Measurements from ENCODE around the gene ATP6V1A.

- no peak for TF ChIP-seq POLR2AphosphoS5 (IDR thresholded peaks at IDR 0.05; ENCODE audit: low read depth, low read length)
- no peak for TF ChIP-seq POLR2A (IDR thresholded peaks at IDR 0.05; ENCODE audit: low read depth, low read length)
These were observed 82.9 kb downstream of the ATP6V1A start for GRCh38 chr3:113829576-113830354.
